ENCODE data around the gene CDK14. TPM values are rescaled to one million over a fixed set of nuclear protein-coding genes. Genes with fewer than 3 reads are reported as not detected.

The CDK14 gene
- total RNA-seq, 1 donor from 2014 or later, result 58.6 TPM

- no peak for TF ChIP-seq CTCF (IDR thresholded peaks at IDR 0.05)
- ATAC-seq (no peak), DNase-seq (no peak)
- Histone ChIP-seq H3K9me3 (no peaks in the 10 kb centered on the region), H3K36me3 (no peaks in the 10 kb centered on the region), H3K4me3 (no peak overlapping the region), H3K27me3 (ENCODE audit: low read depth) (no peaks in the 10 kb centered on the region), H3K4me1 (no peaks in the 10 kb centered on the region), H3K27ac (no peak overlapping the region)
- intact Hi-C loops (cut with DNase I), result no loop called here
These were observed 494.6 kb downstream of the CDK14 start for GRCh38 chr7:91090684-91091083.

GRCh38 chr7:91091631-91092030 is 495.5 kb downstream of the CDK14 start:
- Histone ChIP-seq H3K27me3 (ENCODE audit: low read depth) (no peaks in the 10 kb centered on the region), H3K36me3 (no peaks in the 10 kb centered on the region), H3K9me3 (no peaks in the 10 kb centered on the region), H3K4me3 (no peak overlapping the region), H3K4me1 (no peaks in the 10 kb centered on the region), H3K27ac (no peak overlapping the region)
- ATAC-seq, result no peak
- DNase-seq, result no peak
- TF ChIP-seq CTCF (IDR thresholded peaks at IDR 0.05), result no peak
- intact Hi-C loops (cut with DNase I), result no loop called here

GRCh38 chr7:91093181-91093580 is 497.1 kb downstream of the CDK14 start:
- intact Hi-C loops (cut with DNase I), result no loop called here
- H3K4me3 ChIP-seq, result no peak overlapping the region
- H3K27ac ChIP-seq, result no peak overlapping the region
- no peaks in the 10 kb centered on the region for H3K36me3 ChIP-seq
- DNase-seq, result no peak
- no peak for TF ChIP-seq CTCF (IDR thresholded peaks at IDR 0.05)
- no peak for ATAC-seq
- no peaks in the 10 kb centered on the region for H3K4me1 ChIP-seq
- H3K27me3 ChIP-seq (ENCODE audit: low read depth), result no peaks in the 10 kb centered on the region
- no peaks in the 10 kb centered on the region for H3K9me3 ChIP-seq

GRCh38 chr7:91098566-91098965 is 502.4 kb downstream of the CDK14 start:
- Histone ChIP-seq H3K36me3 (no peaks in the 10 kb centered on the region), H3K4me1 (no peaks in the 10 kb centered on the region), H3K9me3 (no peaks in the 10 kb centered on the region), H3K27me3 (ENCODE audit: low read depth) (no peaks in the 10 kb centered on the region), H3K27ac (no peak overlapping the region), H3K4me3 (no peak overlapping the region)
- no peak for DNase-seq
- intact Hi-C loops (cut with DNase I), result no loop called here
- TF ChIP-seq CTCF (IDR thresholded peaks at IDR 0.05), result no peak
- ATAC-seq, result no peak

- DNase-seq, result no peak
- H3K27me3 ChIP-seq (ENCODE audit: low read depth), result no peaks in the 10 kb centered on the region
- TF ChIP-seq CTCF (IDR thresholded peaks at IDR 0.05), result no peak
- no peaks in the 10 kb centered on the region for H3K9me3 ChIP-seq
- H3K4me1 ChIP-seq, result no peaks in the 10 kb centered on the region
- ATAC-seq, result no peak
- no peaks in the 10 kb centered on the region for H3K36me3 ChIP-seq
- no peak overlapping the region for H3K27ac ChIP-seq
- intact Hi-C loops (cut with DNase I), result no loop called here
- no peak overlapping the region for H3K4me3 ChIP-seq
These were observed 507.2 kb downstream of the CDK14 start for GRCh38 chr7:91103363-91103762.

- H3K9me3 ChIP-seq, result no peaks in the 10 kb centered on the region
- ATAC-seq, result no peak
- no peaks in the 10 kb centered on the region for H3K4me1 ChIP-seq
- DNase-seq, result no peak
- H3K4me3 ChIP-seq, result no peak overlapping the region
- H3K27ac ChIP-seq, result no peak overlapping the region
- H3K36me3 ChIP-seq, result no peaks in the 10 kb centered on the region
- no peaks in the 10 kb centered on the region for H3K27me3 ChIP-seq (ENCODE audit: low read depth)
- no peak for TF ChIP-seq CTCF (IDR thresholded peaks at IDR 0.05)
- intact Hi-C loops (cut with DNase I), result no loop called here
These were observed 511.3 kb downstream of the CDK14 start for GRCh38 chr7:91107460-91107859.

Measured in lower lobe of right lung (tissue), 2 donors.